Stimulated activated CD8-positive, alpha-beta memory T cell treated with anti-CD3 and anti-CD28 coated beads, Interleukin-12 subunit alpha, Interleukin-12 subunit beta, amount 100 ng/mL, for 1 hour (primary cell): ENCODE results near the gene KRTAP10-1.

Experiments
- DNase-seq: peaks from one replicate; pipeline ENCODE4 v3.0.0-alpha.2; 2020; ENCODE audit warnings: low read depth

Gene KRTAP10-1

DNA sequence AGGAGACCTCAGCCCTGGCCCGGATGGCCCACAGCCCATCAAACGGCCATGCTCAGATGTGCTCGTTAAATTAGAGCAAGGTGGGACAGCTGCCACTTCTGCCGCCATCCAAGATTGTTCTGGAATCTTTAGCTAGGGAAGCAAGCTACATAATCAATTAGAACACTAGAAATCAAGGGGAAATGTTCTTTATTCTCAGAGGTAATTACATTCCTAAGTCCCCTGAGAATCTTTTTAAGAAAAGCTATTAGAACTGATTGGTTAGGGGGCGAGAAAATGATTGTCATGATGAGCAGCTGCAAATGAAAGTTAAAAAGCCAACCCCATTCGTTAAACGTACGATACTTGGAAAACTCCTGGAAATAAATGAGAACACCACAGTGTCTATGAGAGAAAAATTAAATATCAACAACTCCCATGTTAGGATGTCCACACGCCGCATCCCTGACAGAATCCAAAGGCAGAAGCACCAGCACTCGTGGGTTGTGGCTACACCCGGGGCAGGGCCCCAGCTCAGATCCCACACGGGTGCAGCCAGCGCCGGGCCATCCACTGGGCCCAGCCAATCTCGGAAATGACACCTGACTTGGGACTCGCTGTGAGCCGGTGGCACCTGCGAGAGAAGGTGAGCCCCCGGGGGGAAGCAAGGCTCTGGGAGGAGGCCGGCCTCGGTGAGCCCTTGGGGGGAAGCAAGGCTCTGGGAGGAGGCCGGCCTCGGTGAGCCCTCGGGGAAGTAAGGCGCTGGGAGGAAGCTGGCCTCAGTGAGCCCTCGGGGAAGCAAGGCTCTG lies 37.6 kb downstream of the KRTAP10-1 start:
- no peak for DNase-seq

DNA sequence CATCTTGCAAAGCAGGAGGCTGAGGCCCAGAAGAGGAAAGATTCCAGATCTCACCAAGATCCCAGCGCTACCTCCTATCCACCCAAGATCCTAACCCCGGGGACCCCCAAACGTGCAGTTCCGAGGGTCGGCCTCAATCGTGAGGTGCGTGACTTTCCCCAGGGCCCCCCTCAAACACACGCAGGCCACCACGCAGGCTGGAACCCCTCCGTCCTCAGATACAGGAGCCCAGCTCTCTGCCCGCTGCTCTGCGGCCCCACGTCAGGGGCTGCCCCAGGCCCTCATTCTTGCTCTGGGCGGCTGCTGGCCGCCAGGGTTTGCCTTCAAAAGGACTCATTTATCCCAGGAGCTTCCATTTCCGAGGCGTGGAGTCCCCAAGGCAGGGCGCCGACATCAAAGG lies 39.9 kb downstream of the KRTAP10-1 start:
- no peak for DNase-seq

DNA sequence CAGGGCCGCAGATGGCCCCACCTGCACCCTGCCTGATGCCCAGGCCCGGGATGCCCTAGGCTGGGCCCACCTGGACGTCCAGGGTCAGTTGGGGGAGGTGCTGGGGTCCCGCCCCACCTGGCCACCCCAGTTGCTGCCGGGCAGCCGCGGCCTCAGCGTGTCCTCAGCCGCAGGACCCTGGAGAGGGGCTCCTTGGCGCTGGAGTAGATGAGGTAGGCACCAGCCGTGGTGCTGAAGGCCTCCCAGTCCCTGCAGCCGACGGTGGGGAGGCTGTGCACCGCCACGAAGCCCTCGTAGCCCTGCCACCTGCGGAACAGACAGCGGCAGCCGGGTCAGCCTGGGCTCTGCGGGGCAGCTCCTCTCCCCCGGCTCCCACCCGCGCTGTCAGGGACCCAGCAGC lies 40.4 kb downstream of the KRTAP10-1 start:
- no peak for DNase-seq

DNA sequence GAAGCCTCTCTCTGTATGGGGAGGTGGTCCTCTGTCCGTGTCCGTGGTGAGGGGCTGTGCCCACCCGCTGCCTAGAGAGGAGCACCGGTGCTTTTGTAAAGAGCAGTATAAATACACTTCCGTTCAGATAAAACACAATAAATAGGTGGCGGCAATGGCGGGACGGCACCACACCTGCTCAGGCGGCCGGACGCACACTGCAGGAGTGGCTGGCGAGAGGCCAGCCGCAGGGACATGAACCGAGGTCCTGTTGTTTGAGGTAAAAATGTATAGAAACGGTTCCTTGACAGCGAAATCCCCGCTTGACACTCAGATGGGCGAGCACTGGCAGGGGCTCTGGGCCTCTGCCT lies 40.8 kb downstream of the KRTAP10-1 start:
- no peak for DNase-seq

DNA sequence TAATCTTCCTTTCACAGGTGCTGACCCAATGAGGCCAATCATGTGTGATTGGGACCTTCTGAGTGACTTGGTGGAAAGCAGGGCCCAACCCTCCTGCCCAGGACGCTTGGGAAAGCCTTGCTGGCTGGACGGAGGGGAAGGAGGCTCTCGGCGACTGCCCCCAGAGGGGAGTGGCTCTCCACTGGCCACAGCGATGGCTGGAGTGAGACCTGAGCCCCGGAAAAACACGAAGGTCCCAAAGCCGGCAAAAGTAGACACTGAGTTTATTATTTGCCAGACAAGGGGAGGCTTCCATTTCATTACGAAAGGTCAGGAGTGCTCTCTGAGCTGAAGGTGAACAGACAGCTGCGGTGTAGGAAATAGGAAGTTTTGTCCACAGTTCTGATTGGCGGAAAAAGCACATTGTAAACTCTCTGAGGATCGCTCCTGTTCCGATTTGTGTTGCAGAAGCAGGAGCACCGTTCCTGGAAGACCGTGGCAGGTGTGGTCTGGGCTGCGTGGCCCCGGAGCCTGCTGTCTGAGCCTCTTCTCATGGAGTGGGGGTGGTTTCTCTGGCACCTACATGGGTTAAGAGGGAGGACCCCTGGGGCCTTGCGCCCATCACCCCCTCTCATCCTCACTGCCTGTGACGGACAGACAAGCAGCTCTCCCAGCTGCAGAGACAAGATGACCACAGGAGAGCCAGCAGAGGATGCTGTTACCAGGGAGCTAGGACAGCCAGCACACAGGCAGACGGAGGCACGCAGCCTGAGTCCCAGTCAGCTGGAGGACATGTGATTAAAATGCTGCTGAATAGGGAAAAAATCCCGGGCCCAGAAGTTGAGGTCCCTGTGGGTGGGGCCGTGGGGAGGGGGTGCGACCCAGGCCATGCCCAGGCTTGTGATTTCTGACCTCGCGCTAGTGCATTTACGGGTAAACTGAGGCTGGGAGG lies 41.5 kb downstream of the KRTAP10-1 start:
- DNase-seq = no peak

DNA sequence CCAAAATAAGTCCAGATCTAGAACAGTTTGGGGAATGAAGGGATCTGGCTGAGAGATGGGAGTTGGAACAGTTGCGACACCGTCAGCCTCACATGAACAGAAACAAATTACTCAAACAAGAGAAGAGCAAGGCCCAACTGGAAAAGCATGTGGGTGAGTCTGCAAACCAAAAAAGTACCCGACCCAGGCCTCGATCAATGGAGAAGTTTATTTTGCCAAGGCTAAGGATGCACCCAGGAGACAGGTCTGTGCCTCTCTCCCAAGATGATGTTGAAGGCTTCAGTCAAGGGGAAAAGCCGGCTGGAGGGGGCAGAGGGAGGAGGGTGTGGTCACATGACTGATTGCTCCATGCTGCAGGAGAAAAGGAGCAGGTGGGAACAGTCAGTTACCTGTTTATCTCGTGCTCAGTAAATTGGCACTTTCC lies 42.3 kb downstream of the KRTAP10-1 start:
- DNase-seq = no peak

DNA sequence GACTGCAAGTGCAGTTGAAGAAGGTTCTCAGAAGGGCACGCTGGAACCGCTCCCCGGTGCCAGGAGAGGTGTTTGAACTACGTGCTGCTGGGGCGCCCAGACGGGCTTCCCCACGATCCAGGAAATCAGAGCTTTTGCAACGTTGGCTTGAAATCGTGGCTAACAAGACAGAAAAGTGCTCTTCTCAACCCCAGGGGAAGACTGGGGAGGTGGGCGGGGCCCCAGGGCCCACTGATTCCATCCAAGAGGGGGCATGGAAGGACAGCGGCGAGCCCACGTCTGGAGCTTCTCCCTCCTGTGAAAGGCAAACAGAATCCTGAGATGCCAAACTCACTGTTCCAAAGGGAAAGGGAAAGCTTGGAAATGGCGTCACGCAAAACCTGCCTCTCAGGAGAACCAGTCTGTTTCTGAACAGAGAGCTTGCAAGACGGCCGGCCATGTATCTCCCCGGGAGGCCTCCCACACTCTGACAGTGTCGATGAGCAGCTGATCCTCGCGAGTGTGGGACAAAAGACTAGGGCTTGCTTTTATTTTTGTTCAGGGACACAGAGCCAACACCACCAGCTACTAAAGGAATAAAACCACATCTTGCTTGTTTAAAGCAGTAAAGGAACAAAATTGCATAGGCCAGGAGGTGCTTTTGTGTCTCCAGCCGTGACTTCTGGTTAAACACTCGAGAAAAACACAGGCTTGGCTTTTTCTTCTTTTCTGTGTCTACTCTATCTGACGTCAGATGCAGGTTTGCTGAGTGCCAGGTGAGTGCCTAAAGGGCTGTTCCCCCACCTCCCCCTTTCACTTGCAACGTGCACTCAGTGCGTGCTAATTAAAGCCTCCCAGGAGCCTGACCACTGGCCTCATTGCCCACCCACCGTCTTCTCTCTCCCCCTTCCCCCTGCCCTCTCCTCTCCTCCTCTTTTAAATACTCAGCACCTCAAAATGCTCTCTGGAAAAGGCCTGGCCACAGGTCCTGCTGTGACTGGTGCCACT lies 43.1 kb downstream of the KRTAP10-1 start:
- no peak for DNase-seq

DNA sequence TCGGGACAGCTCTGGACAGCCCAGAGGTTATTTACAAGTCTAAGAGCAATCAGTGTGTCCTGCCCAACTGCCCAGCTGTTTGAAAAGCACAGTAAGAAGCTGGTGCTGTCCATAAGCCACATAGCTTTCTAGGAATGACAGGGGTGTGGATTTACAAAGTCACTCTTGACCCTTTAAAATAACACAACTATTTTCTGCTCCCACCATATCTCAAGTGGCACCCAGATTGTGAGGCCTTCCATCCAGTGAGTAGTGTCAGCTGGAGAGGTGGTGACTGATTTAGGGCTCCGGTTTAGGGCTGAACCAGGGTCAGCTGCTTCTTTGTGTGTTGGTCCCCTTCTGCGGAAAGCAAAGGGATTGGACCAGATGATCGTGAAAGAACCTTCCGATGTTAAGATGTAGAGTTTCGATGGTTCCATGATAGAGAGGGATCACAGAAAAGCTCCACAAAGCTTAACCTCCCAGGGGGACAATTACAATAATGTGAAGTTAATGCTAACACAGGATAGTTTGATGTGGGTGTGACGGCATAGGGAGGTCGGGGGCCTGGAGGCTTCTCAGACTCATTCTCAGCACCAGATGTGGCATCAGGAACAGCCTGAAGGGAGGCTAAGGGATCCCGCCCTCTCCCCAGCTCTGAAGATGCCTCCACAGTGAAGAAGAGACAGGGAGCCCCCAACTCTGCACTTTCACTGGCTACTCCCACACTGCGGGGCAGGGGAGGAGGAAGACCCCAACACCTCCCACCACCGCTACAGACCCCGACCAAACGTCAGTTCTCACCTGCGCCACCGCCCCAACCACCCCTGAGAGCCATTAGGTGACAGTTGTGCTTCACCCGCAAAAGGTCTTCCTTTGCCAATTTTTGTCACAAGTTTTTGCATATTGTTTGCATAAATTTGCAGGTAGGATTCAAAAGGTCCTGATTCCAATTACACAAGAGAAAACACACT lies 44.1 kb downstream of the KRTAP10-1 start:
- DNase-seq = no peak

DNA sequence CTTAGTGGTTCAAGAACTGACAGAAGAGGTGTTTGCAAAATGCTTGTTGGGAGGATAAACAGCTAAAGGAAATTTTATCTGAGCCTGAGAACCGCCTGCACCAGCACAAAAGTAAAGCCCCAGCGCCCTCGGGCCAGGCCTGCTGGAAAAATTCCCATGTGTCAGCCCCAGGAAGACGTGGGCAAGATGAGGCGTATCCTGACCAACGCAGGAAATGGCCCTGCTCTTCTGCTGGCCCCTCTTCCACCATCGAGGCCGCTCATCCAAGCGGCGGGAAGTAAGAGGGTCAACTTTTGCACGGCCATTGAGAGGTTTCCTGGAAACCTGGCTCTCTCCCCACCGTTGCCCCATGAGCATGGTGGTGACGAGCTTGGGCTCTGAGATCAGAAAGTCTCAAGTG lies 45.0 kb downstream of the KRTAP10-1 start:
- DNase-seq = no peak

DNA sequence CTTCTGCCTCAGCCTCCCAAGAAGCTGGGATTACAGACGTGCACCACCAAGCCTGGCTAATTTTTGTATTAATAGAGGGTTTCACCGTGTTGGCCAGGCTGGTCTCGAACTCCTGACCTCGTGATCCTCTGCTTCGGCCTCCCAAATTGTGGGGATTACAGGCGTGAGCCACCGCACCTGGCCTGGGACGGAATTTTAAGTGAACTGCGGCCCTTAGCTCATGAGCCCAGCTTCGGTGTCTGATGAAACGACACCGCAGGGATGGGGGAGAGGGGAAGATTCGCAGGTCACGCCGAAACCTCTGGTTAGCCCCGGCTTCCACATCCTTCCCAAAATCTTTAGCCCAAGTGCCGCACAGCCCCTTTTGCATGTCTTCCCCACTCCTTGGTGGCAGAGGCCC lies 45.6 kb downstream of the KRTAP10-1 start:
- no peak for DNase-seq

DNA sequence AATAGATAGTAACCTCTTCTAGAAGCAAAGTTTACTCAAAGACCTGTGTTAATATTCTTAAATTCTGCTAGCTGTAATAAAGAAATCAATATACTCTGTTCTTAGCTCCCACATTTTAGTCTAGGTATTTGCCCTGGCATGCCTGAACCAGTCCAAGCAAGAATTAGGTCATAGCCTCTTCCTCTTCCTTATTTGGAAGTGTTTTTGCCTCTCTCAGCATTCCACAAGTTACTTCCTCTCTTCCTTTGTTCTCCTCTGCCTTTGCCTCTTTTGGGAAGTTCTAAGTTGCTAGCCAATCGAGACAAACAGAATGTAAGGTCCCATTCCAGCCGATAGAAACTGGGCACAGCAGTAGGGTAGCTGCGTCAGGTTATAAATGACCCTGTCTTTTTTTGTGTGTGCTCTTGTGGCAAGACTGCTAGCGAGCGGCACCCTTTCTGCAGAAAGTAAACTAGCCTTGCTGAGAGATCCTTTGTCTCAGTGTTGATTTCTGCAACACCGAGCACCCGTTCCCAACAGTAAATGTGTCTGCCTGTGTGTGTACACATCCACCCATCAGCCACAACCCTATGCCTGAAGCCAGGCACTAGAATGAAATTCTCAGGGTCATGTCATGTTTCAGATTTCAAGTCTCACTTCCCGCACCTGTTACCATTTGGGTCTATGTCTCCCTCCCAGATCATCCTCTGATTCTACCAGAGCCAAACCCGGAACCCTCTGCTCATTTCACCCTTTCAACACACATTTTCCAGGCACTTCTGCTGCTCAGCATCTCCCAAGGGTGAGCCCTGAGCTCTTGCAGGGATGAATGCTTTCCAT lies 47.2 kb downstream of the KRTAP10-1 start:
- DNase-seq = no peak

DNA sequence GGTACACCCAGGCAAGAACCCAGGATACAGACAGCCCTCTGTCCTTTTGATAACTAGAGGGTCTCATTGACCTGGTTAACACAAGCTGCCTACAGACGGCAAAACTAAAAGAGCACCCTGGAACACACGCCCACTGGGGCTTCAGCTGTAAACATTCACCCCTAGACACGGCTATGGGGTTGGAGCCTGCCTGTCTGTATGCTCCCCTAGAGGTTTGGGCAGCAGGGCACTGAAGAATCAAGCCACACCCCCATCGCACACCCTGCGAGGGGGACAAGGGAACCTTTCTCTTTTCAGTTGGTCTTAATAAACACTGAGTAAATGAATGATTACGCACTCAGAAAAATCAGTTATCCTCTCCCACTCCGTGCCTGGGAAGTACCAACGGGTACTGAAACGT lies 49.2 kb downstream of the KRTAP10-1 start:
- no peak for DNase-seq

DNA sequence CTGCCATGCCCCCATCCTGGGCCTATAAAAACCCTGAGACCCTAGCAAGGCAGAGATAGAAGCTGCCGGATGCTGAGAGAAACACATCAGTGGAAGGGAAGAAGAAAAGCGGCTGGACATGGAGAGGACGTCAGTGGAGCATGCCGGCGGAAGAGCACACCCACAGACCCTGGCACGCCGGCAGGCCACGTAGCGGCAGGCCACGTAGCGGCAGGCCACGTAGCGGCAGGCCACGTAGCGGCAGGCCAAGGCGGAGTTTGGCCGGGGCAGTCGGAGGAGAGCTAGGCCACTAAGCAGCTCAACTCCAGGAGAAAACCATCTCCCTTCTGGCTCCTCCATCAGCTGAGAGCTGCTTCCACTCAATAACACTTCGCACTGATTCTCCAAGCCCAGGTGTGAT lies 49.6 kb downstream of the KRTAP10-1 start:
- no peak for DNase-seq

DNA sequence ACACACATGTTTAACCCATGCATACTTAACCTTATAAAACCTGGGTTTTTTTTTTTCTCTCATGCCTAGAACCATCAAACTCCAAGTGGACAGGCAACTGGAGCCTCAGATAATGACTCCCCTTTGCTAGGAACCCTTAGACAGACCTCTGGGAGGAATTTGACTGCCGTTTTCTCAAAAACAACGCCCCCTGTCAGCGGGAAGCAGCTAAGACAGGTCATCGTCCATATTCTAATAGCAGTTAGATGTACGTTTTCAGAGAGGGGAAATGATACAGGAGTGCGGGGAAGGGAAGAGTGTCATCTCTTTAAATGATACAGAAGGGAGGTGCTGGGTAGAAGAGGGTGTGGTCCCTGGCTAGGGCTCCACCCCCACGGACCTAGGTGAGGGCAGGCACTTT lies 50.0 kb downstream of the KRTAP10-1 start:
- DNase-seq = no peak
